Measurements from ENCODE around the gene OSGIN1. TPM values are rescaled to one million over a fixed set of nuclear protein-coding genes. Genes with fewer than 3 reads are reported as not detected.

The OSGIN1 gene
- total RNA-seq, 2 experiments from 2014 or later = 2.1 to 2.6 TPM

DNA sequence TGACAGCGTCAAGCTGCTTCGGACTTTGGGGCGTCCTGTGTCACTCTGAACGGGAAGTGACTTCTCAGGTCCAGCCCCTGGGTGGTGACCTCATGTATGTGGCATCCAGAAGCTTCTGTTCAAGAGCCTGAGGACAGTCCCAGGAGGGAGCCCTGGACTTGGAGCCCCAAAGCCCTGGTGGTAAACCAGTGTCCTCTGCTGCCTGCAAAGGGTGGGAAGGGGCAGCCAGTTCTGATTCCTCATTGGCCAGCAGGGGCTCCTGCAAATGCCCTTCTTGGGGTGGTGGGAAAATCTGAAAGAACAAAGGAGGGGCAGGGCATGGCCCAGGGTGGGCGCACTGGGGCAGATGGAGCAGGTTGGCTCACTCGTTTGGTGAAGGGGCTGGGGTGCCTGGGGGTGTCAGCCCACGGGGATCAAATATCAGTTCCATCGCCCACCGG is 1.6 kb downstream of the OSGIN1 start:
- peaks cover 0 to 19% of the 10 kb centered on the region in 2 experiments for H3K9me3 ChIP-seq (ENCODE audit: control insufficient read depth in 1 of 2, insufficient read depth in 1 of 2, low read length in 2 of 2)
- no peak for TF ChIP-seq CTCF (IDR thresholded peaks at IDR 0.05)
- H3K4me1 ChIP-seq (ENCODE audit: insufficient read depth, low read length) = peaks cover 17% of the 10 kb centered on the region
- peaks cover 36 to 39% of the 10 kb centered on the region in 2 experiments for H3K27me3 ChIP-seq (ENCODE audit: control insufficient read depth in 1 of 2, insufficient read depth in 2 of 2, low read length in 2 of 2)
- ATAC-seq (ENCODE audit: poor library complexity) (no peak), DNase-seq (peak in 2 of 14 experiments; percentile 33 to 57)
- H3K4me3 ChIP-seq (ENCODE audit: low read length) = no peak overlapping the region
- no peak overlapping the region for H3K27ac ChIP-seq (ENCODE audit: low read depth in 1 of 2, low read length in 2 of 2)
- Mint-ChIP-seq H3K36me3 (ENCODE audit: low read depth) (no peaks in the 10 kb centered on the region), H3K9me3 (no peaks in the 10 kb centered on the region), H3K27me3 (peaks cover 33% of the 10 kb centered on the region), H3K27ac (no peak overlapping the region), H3K4me3 (no peak overlapping the region), H3K4me1 (ENCODE audit: low read depth) (peaks cover 12% of the 10 kb centered on the region)
- H3K36me3 ChIP-seq (ENCODE audit: insufficient read depth, low read length) = no peaks in the 10 kb centered on the region
- intact Hi-C loops (cut with DNase I, micrococcal nuclease) = loop anchor here in 1 of 2 experiments (5.0 kb wide), 2 partner anchors 108 to 553 kb away; no protein-coding TSS in a partner anchor
- CTCF ChIA-PET = no interaction called here
- POLR2A ChIA-PET = no interaction called here

- Mint-ChIP-seq H3K27me3 (peaks cover 33% of the 10 kb centered on the region), H3K36me3 (ENCODE audit: low read depth) (no peaks in the 10 kb centered on the region), H3K4me1 (ENCODE audit: low read depth) (peaks cover 12% of the 10 kb centered on the region), H3K4me3 (no peak overlapping the region), H3K27ac (no peak overlapping the region), H3K9me3 (no peaks in the 10 kb centered on the region)
- H3K27ac ChIP-seq (ENCODE audit: low read depth in 1 of 2, low read length in 2 of 2) = no peak overlapping the region
- no peaks in the 10 kb centered on the region for H3K36me3 ChIP-seq (ENCODE audit: insufficient read depth, low read length)
- H3K4me1 ChIP-seq (ENCODE audit: insufficient read depth, low read length) = peaks cover 17% of the 10 kb centered on the region
- no peak for TF ChIP-seq CTCF (IDR thresholded peaks at IDR 0.05)
- ATAC-seq (ENCODE audit: poor library complexity) (no peak), DNase-seq (no peak)
- ChIA-PET POLR2A (no interaction called here), CTCF (no interaction called here)
- intact Hi-C loops (cut with DNase I, micrococcal nuclease) = loop anchor here (1.0 to 5.0 kb wide), 4 partner anchors 107 to 552 kb away; no protein-coding TSS in a partner anchor
- no peak overlapping the region for H3K4me3 ChIP-seq (ENCODE audit: low read length)
- peaks cover 0 to 19% of the 10 kb centered on the region in 2 experiments for H3K9me3 ChIP-seq (ENCODE audit: control insufficient read depth in 1 of 2, insufficient read depth in 1 of 2, low read length in 2 of 2)
- H3K27me3 ChIP-seq (ENCODE audit: control insufficient read depth in 1 of 2, insufficient read depth in 2 of 2, low read length in 2 of 2) = peaks cover 36 to 39% of the 10 kb centered on the region in 2 experiments
These were observed 2.4 kb downstream of the OSGIN1 start for GRCh38 chr16:83955218-83956130.

- peaks cover 12% of the 10 kb centered on the region for H3K4me1 Mint-ChIP-seq (ENCODE audit: low read depth)
- peaks cover 33% of the 10 kb centered on the region for H3K27me3 Mint-ChIP-seq
- no peaks in the 10 kb centered on the region for H3K9me3 Mint-ChIP-seq
- H3K36me3 Mint-ChIP-seq (ENCODE audit: low read depth) = no peaks in the 10 kb centered on the region
- ATAC-seq (ENCODE audit: poor library complexity) (peak; percentile 52), DNase-seq (peak; percentile 44 to 78 (median 58))
- H3K27ac ChIP-seq (ENCODE audit: low read depth in 1 of 2, low read length in 2 of 2) = no peak overlapping the region
- no peaks in the 10 kb centered on the region for H3K36me3 ChIP-seq (ENCODE audit: insufficient read depth, low read length)
- intact Hi-C loops (cut with DNase I, micrococcal nuclease) = loop anchor here (1.0 to 5.0 kb wide), 4 partner anchors 106 to 551 kb away; no protein-coding TSS in a partner anchor
- peaks cover 17% of the 10 kb centered on the region for H3K4me1 ChIP-seq (ENCODE audit: insufficient read depth, low read length)
- ChIA-PET POLR2A (no interaction called here), CTCF (interaction anchor here (1.7 kb wide), 1 partner anchor 230 kb away, joined by 5 read pairs; the partner anchor contains the start of gene TAF1C)
- H3K27me3 ChIP-seq (ENCODE audit: control insufficient read depth in 1 of 2, insufficient read depth in 2 of 2, low read length in 2 of 2) = peaks cover 36 to 39% of the 10 kb centered on the region in 2 experiments
- no peak overlapping the region for H3K4me3 ChIP-seq (ENCODE audit: low read length)
- no peak overlapping the region for H3K27ac Mint-ChIP-seq
- H3K9me3 ChIP-seq (ENCODE audit: control insufficient read depth in 1 of 2, insufficient read depth in 1 of 2, low read length in 2 of 2) = peaks cover 0 to 19% of the 10 kb centered on the region in 2 experiments
- H3K4me3 Mint-ChIP-seq = no peak overlapping the region
- TF ChIP-seq CTCF (IDR thresholded peaks at IDR 0.05) = peak; percentile 70
These were observed 3.6 kb downstream of the OSGIN1 start for GRCh38 chr16:83956336-83957289.
